GM19099 (cell line): ENCODE results near the gene FBP2.

Source experiments
- POLR2A ChIP-seq: IDR thresholded peaks from 3 replicates; pipeline ENCODE4 v1.6.1; 2011; ENCODE audit warnings: low read depth; ENCODE audit not compliant: insufficient read length; ENCODE audit errors: extremely low read depth

FBP2 gene

DNA sequence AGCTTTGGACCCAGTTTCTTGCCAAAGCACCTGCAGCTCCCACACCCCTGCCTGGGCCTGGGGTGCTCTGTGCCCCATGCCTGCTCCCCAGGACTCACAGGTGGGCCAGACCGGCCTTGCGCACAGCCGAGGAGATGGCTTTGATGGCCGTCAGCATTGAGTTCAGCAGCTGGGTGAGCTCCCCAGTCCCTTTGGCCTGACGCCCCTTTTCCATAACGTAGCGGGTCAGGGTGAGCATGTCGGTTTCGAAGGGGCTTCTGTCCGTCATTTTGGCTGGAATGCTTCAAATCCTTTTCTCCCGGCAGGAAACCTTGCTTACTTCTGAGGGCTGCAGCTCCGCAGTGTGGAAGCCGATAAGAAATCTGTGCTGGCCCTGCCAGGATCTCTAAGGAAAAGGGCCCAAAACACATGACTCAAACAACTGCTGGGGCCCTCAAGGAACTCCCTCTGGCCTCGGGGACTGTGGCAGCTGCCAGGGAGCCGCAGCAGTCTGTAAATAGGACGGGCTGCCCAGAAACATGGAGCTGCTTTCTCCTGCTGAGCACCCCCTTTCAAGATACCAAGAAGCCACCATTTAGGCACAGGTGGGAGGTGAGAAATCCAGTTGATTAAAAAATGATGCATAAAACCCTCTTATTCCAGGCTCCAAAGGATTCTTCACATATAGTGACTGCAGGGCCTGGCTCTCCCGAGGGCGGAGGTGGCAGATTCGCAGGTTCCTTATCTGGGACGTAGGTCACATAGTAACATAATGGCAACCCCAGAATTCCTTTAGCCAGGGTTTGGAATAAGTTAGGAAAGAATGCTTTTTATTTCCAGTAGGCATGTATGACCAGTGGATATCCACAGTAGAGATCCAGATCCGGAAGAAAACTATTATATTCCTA is at the start of gene FBP2:
Gene FBP2 (minus strand): TSS at position 366 of the 887 bp plus-strand sequence. CDS start 98 bp downstream, at position 268.
- no peak for TF ChIP-seq POLR2A

DNA sequence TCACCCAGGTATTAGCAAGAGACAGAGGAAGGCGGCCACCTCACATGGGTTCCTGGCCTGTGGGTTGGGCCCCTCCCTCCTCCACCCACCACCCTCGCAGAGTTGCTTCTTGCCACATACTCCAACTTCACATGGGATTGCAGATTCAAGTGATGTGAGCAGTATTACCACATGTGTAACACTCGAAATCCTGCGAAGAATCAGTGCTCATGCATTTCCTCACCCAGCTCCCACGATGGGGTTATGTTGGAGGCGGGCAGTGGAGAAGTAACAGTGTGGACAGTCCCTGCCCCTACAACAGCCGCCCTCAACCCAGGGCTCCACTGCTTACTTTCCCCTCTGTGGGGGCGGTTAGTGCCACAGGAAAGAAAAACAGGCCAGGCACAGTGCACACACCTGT is 49.6 kb upstream of the FBP2 start:
- TF ChIP-seq POLR2A = no peak

DNA sequence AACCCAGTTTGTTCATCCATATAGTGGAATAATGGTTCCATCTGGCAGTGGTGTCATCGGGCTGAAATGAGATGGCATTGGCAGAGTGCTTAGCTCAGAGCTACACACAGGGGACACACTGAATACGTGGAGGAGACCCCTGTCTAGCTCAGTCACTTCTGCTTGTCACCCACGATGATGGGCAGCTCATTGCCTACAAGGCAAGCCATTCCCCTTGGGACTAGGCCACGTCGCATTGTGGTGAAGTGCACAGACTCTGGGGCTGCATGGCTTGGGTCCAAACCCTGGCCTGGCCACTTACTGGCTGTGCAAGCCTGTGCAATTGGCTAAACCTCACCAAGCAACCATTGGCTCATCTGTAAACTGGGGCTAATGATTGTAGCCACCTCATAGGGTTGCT is 48.9 kb upstream of the FBP2 start:
- TF ChIP-seq POLR2A = no peak

DNA sequence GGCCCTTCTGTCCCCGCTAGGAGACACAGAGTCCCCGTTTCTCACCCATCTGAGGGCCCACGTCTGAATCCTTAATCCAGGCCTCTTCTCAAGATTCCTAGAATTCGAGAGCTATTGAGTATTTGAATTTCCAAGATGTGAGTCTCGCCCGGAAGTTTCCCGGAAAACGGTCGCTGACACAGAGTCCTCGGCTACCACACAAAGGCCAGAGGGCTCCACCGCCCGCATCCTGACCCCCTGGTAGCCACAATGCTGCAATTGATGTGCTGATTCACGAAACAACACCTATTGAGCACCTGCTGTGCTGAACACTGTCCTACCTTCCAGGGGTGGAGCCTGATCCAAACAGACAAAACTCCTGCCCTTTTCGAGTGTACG is 46.4 kb upstream of the FBP2 start:
- no peak for TF ChIP-seq POLR2A

- TF ChIP-seq POLR2A = no peak
These were observed 45.7 kb upstream of the FBP2 start, which contains the start of gene FBP1 for GRCh38 chr9:94639061-94639998. TSS of gene FBP1 (minus strand) at chr9:94639518. CDS start at chr9:94639310, 208 bp downstream.

GRCh38 chr9:94638335-94639060 is 44.9 kb upstream of the FBP2 start:
- no peak for TF ChIP-seq POLR2A

- TF ChIP-seq POLR2A = no peak
These were observed 39.1 kb upstream of the FBP2 start for GRCh38 chr9:94632737-94633136.

DNA sequence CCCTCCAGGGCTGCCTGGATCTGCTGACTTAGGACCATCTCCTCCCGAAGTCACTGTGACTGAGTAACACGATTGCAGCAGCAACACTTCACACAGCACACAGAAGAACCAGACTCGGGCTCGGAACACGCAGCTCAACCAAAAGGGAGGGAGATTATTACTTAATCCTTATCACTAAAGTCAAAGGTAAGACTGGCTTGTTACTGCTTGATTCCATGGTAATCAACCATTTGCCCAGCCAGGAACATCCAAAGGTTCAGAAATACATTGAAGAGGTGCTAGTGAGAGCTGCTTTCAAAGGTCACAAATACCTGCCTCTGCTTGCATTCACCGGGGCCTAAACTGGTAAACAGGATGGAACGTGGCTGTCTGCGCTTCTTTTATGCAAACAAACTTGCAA is 38.0 kb upstream of the FBP2 start:
- no peak for TF ChIP-seq POLR2A

DNA sequence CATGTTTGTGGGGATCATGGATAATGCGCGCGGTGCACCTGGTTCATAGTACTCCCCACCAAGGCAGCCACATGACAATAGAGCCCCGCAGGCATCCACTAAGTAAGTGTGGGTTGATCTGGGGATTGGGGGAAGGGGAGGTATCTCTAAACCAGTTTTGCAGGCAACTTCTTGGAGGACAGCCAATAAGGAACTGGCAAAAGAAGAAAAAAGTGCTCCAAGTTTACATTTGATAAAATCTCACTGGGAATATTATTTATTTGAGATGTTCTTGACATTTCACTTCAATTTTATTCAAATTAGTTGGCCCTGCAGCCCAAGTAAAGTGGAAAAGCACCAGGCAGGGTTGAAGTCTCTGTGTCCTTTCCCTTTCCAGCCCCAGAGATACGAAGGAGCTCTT is 37.2 kb upstream of the FBP2 start:
- TF ChIP-seq POLR2A = no peak

DNA sequence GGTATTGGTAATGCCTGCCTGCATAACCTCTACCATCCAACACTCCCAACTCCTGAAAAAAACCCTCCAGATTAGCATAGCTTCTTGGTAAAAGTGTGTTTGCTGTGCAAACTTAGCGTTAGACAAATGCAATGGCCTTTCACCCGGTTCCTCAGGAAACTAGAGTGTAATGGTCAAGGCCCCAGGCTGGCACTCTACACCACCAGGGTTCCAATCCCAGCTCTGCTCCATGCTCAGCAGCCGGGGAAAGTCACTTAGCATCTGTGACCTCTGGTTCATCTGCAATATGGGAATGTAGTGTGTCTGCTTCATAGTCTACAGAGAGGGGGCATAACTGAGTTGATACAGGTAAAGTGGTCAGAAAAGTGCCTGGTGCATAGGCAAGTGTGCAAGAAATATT is 36.7 kb upstream of the FBP2 start:
- TF ChIP-seq POLR2A = no peak

GRCh38 chr9:94627287-94627686 is 33.7 kb upstream of the FBP2 start:
- no peak for TF ChIP-seq POLR2A

DNA sequence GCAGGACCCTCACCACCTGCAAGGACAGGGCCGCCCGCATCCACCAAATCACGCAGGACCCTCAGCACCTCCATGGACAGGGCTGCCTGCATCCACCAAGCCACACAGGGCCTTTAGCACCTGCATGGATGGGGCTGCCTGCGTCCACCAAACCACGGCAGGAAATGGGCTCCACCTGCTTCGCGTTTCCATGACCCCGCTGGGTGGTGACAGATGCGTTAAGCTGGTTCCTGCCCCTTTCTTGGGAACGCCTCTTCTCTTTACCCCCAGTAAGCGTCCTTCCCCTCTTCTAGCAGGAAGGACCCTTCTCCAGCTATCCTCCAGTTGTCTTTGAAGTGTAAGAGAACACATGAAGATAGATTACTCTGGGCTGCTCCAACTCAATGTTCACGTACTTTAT is 32.2 kb upstream of the FBP2 start:
- no peak for TF ChIP-seq POLR2A

GRCh38 chr9:94624629-94625028 is 31.0 kb upstream of the FBP2 start:
- no peak for TF ChIP-seq POLR2A

DNA sequence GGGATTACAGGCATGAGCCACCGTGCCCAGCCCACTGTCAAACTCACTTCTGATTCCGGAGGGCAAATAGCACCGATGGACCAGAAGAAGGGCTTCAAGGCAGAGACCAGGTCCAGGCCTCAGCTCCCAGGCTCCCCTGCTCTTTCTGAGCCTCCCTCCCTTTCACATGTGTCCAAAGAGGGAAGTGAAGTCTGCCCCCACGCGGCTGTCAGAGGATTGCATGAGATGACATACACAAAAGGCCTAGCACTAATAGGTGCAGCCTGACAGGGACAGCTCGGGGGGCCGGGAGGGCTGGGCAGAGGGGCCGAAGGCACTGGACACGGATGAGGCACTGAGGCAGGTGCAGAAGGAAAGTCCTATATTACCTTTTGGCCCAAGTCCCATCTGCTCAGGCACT is 29.6 kb upstream of the FBP2 start:
- TF ChIP-seq POLR2A = no peak

- TF ChIP-seq POLR2A = no peak
These were observed 28.6 kb upstream of the FBP2 start for GRCh38 chr9:94622087-94622800.

DNA sequence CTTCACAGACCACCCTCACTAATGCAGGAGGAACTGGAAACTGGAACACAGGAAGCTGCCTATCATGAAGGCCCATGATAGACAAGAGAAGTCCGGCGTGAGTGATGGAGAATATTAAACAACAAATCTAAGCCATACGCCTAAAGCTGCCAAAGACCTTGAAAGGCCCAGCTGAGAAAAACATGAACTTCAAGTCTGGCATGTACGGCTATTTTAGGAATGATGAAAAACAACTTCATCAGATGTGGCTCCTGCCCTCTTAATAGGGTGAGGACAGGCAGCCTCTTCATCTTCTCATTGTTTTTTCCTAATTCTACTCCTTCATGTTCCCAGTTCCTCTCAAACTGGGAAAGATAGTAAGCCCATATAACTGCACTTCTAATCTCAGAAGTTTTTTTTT is 25.4 kb upstream of the FBP2 start:
- TF ChIP-seq POLR2A = no peak
